DOHH2 (cell line): ENCODE data around the gene ZFHX3.

Experiments used
- H3F3A ChIP-seq: fragments of 200-600 bp; sonication (generic), shearing (Covaris generic); 2 replicates; pipeline ENCODE4 v1.6.0; 2016; ENCODE audit warnings: antibody characterized with exemption, mild to moderate bottlenecking; ENCODE audit not compliant: control insufficient read depth, insufficient read depth
- H3K27ac ChIP-seq: fragments of 200-600 bp; sonication (generic); 2 replicates; pipeline ENCODE4 v1.5.1; 2014; ENCODE audit warnings: low read depth, mild to moderate bottlenecking, low read length, moderate library complexity
- H3K27me3 ChIP-seq: fragments of 200-600 bp; sonication (generic); 2 replicates; pipeline ENCODE4 v1.6.1; 2014; ENCODE audit warnings: mild to moderate bottlenecking, low read length, mixed read lengths; ENCODE audit not compliant: control insufficient read depth
- H3K36me3 ChIP-seq: fragments of 200-600 bp; sonication (generic); 2 replicates; pipeline ENCODE4 v1.6.1; 2014; ENCODE audit warnings: mild to moderate bottlenecking, low read length, moderate library complexity, mixed read lengths; ENCODE audit not compliant: control insufficient read depth
- H3K4me1 ChIP-seq: fragments of 200-600 bp; sonication (generic); 2 replicates; pipeline ENCODE4 v1.6.1; 2014; ENCODE audit warnings: mild to moderate bottlenecking, low read length, mixed read lengths; ENCODE audit not compliant: control insufficient read depth
- H3K4me2 ChIP-seq: fragments of 200-600 bp; sonication (generic); 2 replicates; pipeline ENCODE4 v1.6.0; 2014; ENCODE audit warnings: mild to moderate bottlenecking, low read length, moderate library complexity
- H3K4me3 ChIP-seq: fragments of 200-600 bp; sonication (generic); 2 replicates; pipeline ENCODE4 v1.5.1; 2014; ENCODE audit warnings: mild to moderate bottlenecking, low read length, mixed read lengths
- H3K79me2 ChIP-seq: fragments of 200-600 bp; sonication (generic); 2 replicates; pipeline ENCODE4 v1.6.1; 2014; ENCODE audit warnings: mild to moderate bottlenecking, low read length, mixed read lengths; ENCODE audit not compliant: control insufficient read depth
- H3K9me2 ChIP-seq: fragments of 200-600 bp; sonication (generic); replicated peaks from 2 replicates; pipeline ENCODE4 v1.6.1; 2014; ENCODE audit warnings: mild to moderate bottlenecking, low read length, mixed read lengths; ENCODE audit not compliant: control insufficient read depth
- H3K9me3 ChIP-seq: fragments of 200-600 bp; sonication (generic); 2 replicates; pipeline ENCODE4 v1.6.1; 2014; ENCODE audit warnings: antibody characterized with exemption, low read length, mixed read lengths; ENCODE audit not compliant: control insufficient read depth, insufficient read depth
- H4K20me1 ChIP-seq: fragments of 200-600 bp; sonication (generic); 2 replicates; pipeline ENCODE4 v1.6.0; 2014; ENCODE audit warnings: low read depth, mild to moderate bottlenecking, antibody characterized with exemption, low read length, moderate library complexity; ENCODE audit not compliant: control insufficient read depth, insufficient read depth
- EZH2phosphoT487 ChIP-seq: fragments of 200-600 bp; sonication (generic); IDR thresholded peaks from 2 replicates; pipeline ENCODE4 v1.6.1; 2017; ENCODE audit warnings: borderline replicate concordance, mild to moderate bottlenecking, antibody characterized with exemption, low read length, moderate library complexity, mixed read lengths
- TF ChIP-seq, protein P1 (sequence below): fragments of 200-600 bp; sonication (generic); IDR thresholded peaks from one replicate; pipeline ENCODE4 v1.5.1; 2014; ENCODE audit warnings: antibody characterized with exemption, mild to moderate bottlenecking, low read depth, low read length; ENCODE audit not compliant: poor library complexity, severe bottlenecking

ZFHX3 gene

DNA sequence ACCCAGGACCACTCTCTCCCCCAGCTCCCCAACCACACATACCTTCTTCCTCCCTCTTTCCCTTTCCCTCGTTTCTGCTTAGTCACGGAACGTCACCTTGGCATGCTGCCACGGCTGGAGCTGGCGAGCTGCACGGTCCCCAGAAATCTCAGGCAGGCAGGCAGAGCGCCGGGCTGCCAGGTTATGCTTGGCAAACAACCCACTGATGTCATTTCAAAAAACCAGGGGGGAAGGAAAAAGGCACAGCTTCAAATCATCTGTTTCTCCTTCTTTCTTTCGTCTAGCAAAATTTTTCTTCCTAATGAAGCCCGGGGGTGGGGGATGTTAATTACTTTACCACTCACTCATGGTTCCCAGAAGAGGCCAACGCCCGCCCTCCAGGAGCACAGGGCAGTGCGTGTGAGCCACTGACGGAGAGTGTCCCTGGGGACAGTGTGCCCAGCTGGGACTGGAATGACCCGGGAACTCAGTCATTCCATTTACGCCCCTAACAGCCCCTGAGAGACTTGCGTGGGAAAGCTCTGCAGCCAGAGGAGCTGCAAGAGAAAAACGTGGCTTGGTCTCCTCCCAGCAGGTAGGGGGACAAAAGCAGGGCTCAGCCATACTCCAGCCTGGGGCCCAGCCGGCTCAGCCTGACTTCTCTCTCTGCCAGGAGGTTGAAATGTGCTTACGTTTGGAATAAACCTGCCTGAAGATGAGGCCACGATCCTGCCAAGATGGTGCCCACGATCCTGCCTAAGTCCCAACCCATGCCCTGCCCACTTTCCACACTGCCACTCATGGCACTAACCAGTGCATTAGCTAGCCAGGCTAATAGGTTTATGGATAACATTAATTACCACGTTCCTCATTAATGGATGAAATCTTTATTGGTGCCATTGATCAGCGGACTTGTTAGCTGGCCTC lies 198.9 kb downstream of the ZFHX3 start:
- no peaks in the 10 kb centered on the region for H3K9me2 ChIP-seq
- H3K27ac ChIP-seq: no peak overlapping the region
- no peaks in the 10 kb centered on the region for H3K36me3 ChIP-seq
- TF ChIP-seq, protein P1, sequence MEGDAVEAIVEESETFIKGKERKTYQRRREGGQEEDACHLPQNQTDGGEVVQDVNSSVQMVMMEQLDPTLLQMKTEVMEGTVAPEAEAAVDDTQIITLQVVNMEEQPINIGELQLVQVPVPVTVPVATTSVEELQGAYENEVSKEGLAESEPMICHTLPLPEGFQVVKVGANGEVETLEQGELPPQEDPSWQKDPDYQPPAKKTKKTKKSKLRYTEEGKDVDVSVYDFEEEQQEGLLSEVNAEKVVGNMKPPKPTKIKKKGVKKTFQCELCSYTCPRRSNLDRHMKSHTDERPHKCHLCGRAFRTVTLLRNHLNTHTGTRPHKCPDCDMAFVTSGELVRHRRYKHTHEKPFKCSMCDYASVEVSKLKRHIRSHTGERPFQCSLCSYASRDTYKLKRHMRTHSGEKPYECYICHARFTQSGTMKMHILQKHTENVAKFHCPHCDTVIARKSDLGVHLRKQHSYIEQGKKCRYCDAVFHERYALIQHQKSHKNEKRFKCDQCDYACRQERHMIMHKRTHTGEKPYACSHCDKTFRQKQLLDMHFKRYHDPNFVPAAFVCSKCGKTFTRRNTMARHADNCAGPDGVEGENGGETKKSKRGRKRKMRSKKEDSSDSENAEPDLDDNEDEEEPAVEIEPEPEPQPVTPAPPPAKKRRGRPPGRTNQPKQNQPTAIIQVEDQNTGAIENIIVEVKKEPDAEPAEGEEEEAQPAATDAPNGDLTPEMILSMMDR: no peak
- TF ChIP-seq EZH2phosphoT487: no peak
- H3K9me3 ChIP-seq: no peaks in the 10 kb centered on the region
- no peaks in the 10 kb centered on the region for H3K79me2 ChIP-seq
- H3K4me2 ChIP-seq: no peak overlapping the region
- no peaks in the 10 kb centered on the region for H3F3A ChIP-seq
- 0 out of 2 replicates have a peak, but pooled peaks cover 4% of the 10 kb centered on the region for H4K20me1 ChIP-seq
- H3K4me1 ChIP-seq: peaks cover 18% of the 10 kb centered on the region
- no peak overlapping the region for H3K4me3 ChIP-seq
- H3K27me3 ChIP-seq: no peaks in the 10 kb centered on the region

DNA sequence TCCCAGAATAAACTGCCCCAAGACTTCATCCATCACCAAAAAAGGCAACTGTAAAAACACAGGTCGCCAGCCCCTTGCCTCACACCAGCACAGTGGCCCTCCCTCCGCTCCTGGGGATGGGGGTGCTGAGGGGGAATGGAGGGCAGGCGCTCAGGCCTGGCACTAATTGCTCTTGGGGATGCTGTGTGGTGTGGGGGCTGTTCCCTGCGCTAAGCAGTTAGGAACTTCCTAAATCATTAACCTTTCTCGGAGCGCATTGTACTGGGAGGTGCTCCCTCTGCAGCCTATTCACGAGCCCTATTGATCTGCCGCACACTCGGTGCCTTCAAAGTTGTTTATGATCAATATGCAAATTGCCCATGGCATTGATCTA lies 199.9 kb downstream of the ZFHX3 start:
- Histone ChIP-seq H3F3A (no peaks in the 10 kb centered on the region), H3K9me2 (no peaks in the 10 kb centered on the region), H3K79me2 (no peaks in the 10 kb centered on the region), H4K20me1 (0 out of 2 replicates have a peak, but pooled peaks cover 4% of the 10 kb centered on the region), H3K27me3 (no peaks in the 10 kb centered on the region), H3K4me1 (peaks cover 10% of the 10 kb centered on the region), H3K36me3 (no peaks in the 10 kb centered on the region), H3K4me2 (no peak overlapping the region), H3K9me3 (no peaks in the 10 kb centered on the region), H3K27ac (no peak overlapping the region), H3K4me3 (no peak overlapping the region)
- TF ChIP-seq EZH2phosphoT487: no peak

DNA sequence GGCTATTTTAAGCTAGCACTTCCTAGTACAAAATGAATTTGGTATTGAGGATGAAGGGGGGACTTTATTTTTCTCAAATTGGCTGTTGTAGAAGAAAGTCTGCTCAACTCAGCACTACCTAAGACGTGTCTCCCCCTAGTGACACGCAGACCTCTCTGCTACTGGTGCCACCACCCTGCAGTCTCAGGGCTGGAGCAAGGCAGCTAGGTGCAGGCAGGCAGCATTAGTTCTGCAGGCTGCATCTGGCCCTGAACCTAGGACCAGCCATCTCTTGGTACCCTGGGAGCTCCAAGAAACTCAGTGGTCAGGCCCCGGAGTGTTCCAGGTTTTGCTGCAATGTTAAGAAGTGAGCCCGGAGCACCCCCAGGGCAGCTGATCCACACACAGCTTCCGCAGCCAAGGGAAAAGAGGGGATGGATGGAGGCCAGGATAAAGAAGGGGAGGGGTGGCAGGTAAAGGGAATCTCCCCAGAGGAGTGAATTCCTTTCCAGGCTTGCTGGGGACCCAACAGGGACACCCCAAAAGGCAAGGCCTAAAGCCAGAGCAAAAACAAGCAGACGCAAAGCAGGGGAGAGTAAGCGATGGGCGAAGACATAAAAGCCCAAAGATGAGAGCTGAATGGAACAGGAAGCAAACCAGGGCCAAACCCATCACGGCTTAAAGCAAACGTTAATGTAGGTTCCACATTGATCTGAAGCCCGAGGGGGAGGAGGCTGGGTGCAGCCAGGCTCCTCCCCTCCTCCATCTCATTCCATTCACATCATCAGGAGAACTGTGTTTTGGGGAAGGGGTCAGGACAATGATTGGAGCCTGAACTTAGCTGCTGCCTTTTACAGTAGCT lies 200.5 kb downstream of the ZFHX3 start:
- Histone ChIP-seq H3K79me2 (no peaks in the 10 kb centered on the region), H3K36me3 (no peaks in the 10 kb centered on the region), H4K20me1 (0 out of 2 replicates have a peak, but pooled peaks cover 4% of the 10 kb centered on the region), H3F3A (no peaks in the 10 kb centered on the region), H3K27me3 (no peaks in the 10 kb centered on the region), H3K4me2 (no peak overlapping the region), H3K9me3 (no peaks in the 10 kb centered on the region), H3K4me3 (no peak overlapping the region), H3K4me1 (peaks cover 10% of the 10 kb centered on the region), H3K27ac (no peak overlapping the region), H3K9me2 (no peaks in the 10 kb centered on the region)
- TF ChIP-seq, protein P1: peak; percentile 61
- no peak for TF ChIP-seq EZH2phosphoT487
